ENCODE results near the gene ST3GAL5. TPM values are rescaled to one million over a fixed set of nuclear protein-coding genes. Genes with fewer than 3 reads are reported as not detected.

Gene ST3GAL5
- total RNA-seq, 1 donor from 2014 or later = 20.0 TPM

- Histone ChIP-seq H3K9me3 (ENCODE audit: insufficient read depth, low read depth, low read length) (no peaks in the 10 kb centered on the region), H3K79me2 (ENCODE audit: insufficient read depth, low read length) (no peaks in the 10 kb centered on the region), H4K20me1 (ENCODE audit: insufficient read depth, low read length) (no peaks in the 10 kb centered on the region), H2AFZ (ENCODE audit: low read depth, low read length) (no peak overlapping the region), H3K4me2 (ENCODE audit: low read length) (no peak overlapping the region), H3K4me3 (ENCODE audit: insufficient read depth, low read depth, low read length) (no peak overlapping the region), H3K36me3 (ENCODE audit: insufficient read depth, low read length) (no peaks in the 10 kb centered on the region), H3K4me1 (ENCODE audit: insufficient read depth, low read length) (peaks cover 23% of the 10 kb centered on the region), H3K27ac (ENCODE audit: low read depth, low read length) (no peak overlapping the region), H3K9ac (ENCODE audit: low read length) (no peak overlapping the region), H3K27me3 (ENCODE audit: insufficient read depth, low read length) (peaks cover 7% of the 10 kb centered on the region)
- Mint-ChIP-seq H3K4me1 (ENCODE audit: low read depth, unreplicated experiment) (peaks cover 46% of the 10 kb centered on the region), H3K27me3 (ENCODE audit: low read depth, unreplicated experiment) (peaks cover 46% of the 10 kb centered on the region), H3K36me3 (ENCODE audit: low read depth, unreplicated experiment) (peaks cover 4% of the 10 kb centered on the region), H3K9me3 (ENCODE audit: unreplicated experiment) (no peaks in the 10 kb centered on the region), H3K4me3 (ENCODE audit: unreplicated experiment) (no peak overlapping the region), H3K27ac (ENCODE audit: unreplicated experiment) (no peak overlapping the region)
- TF ChIP-seq CTCF (IDR thresholded peaks at IDR 0.05; ENCODE audit: insufficient read depth, low read depth, low read length) (no peak), EZH2 (IDR thresholded peaks at IDR 0.05; ENCODE audit: insufficient read depth, low read length) (no peak)
- no peak for DNase-seq (ENCODE audit: low read depth)
- no peak for FAIRE-seq
Observed at GRCh38 chr2:85794038-85794441, 94.8 kb downstream of the ST3GAL5 start.

- Mint-ChIP-seq H3K9me3 (ENCODE audit: unreplicated experiment) (no peaks in the 10 kb centered on the region), H3K27ac (ENCODE audit: unreplicated experiment) (no peak overlapping the region), H3K27me3 (ENCODE audit: low read depth, unreplicated experiment) (peaks cover 51% of the 10 kb centered on the region), H3K4me1 (ENCODE audit: low read depth, unreplicated experiment) (peaks cover 46% of the 10 kb centered on the region), H3K4me3 (ENCODE audit: unreplicated experiment) (no peak overlapping the region), H3K36me3 (ENCODE audit: low read depth, unreplicated experiment) (peaks cover 4% of the 10 kb centered on the region)
- DNase-seq (ENCODE audit: low read depth) (no peak), FAIRE-seq (no peak)
- Histone ChIP-seq H3K27me3 (ENCODE audit: insufficient read depth, low read length) (peaks cover 7% of the 10 kb centered on the region), H3K27ac (ENCODE audit: low read depth, low read length) (no peak overlapping the region), H3K36me3 (ENCODE audit: insufficient read depth, low read length) (no peaks in the 10 kb centered on the region), H3K9ac (ENCODE audit: low read length) (no peak overlapping the region), H3K4me2 (ENCODE audit: low read length) (no peak overlapping the region), H3K9me3 (ENCODE audit: insufficient read depth, low read depth, low read length) (no peaks in the 10 kb centered on the region), H3K4me3 (ENCODE audit: insufficient read depth, low read depth, low read length) (no peak overlapping the region), H3K4me1 (ENCODE audit: insufficient read depth, low read length) (peaks cover 23% of the 10 kb centered on the region), H2AFZ (ENCODE audit: low read depth, low read length) (no peak overlapping the region), H3K79me2 (ENCODE audit: insufficient read depth, low read length) (no peaks in the 10 kb centered on the region), H4K20me1 (ENCODE audit: insufficient read depth, low read length) (no peaks in the 10 kb centered on the region)
- no peak for TF ChIP-seq EZH2 (IDR thresholded peaks at IDR 0.05; ENCODE audit: insufficient read depth, low read length)
- TF ChIP-seq CTCF (IDR thresholded peaks at IDR 0.05; ENCODE audit: insufficient read depth, low read depth, low read length) = no peak
Observed at GRCh38 chr2:85793584-85793983, 95.2 kb downstream of the ST3GAL5 start.

- Histone ChIP-seq H3K79me2 (ENCODE audit: insufficient read depth, low read length) (no peaks in the 10 kb centered on the region), H3K4me2 (ENCODE audit: low read length) (peak overlapping the region; percentile 30), H3K27ac (ENCODE audit: low read depth, low read length) (no peak overlapping the region), H2AFZ (ENCODE audit: low read depth, low read length) (no peak overlapping the region), H3K36me3 (ENCODE audit: insufficient read depth, low read length) (no peaks in the 10 kb centered on the region), H3K9me3 (ENCODE audit: insufficient read depth, low read depth, low read length) (no peaks in the 10 kb centered on the region), H4K20me1 (ENCODE audit: insufficient read depth, low read length) (no peaks in the 10 kb centered on the region), H3K4me1 (ENCODE audit: insufficient read depth, low read length) (peaks cover 23% of the 10 kb centered on the region), H3K4me3 (ENCODE audit: insufficient read depth, low read depth, low read length) (no peak overlapping the region), H3K27me3 (ENCODE audit: insufficient read depth, low read length) (peaks cover 7% of the 10 kb centered on the region), H3K9ac (ENCODE audit: low read length) (no peak overlapping the region)
- H3K27me3 Mint-ChIP-seq (ENCODE audit: low read depth, unreplicated experiment) = peaks cover 51% of the 10 kb centered on the region
- DNase-seq (ENCODE audit: low read depth) = peak; percentile 58
- peak; percentile 93 for FAIRE-seq
- H3K36me3 Mint-ChIP-seq (ENCODE audit: low read depth, unreplicated experiment) = peaks cover 4% of the 10 kb centered on the region
- H3K27ac Mint-ChIP-seq (ENCODE audit: unreplicated experiment) = peak overlapping the region; percentile 13
- TF ChIP-seq CTCF (IDR thresholded peaks at IDR 0.05; ENCODE audit: insufficient read depth, low read depth, low read length) (no peak), EZH2 (IDR thresholded peaks at IDR 0.05; ENCODE audit: insufficient read depth, low read length) (no peak)
- H3K9me3 Mint-ChIP-seq (ENCODE audit: unreplicated experiment) = no peaks in the 10 kb centered on the region
- peaks cover 46% of the 10 kb centered on the region for H3K4me1 Mint-ChIP-seq (ENCODE audit: low read depth, unreplicated experiment)
- no peak overlapping the region for H3K4me3 Mint-ChIP-seq (ENCODE audit: unreplicated experiment)
Observed at GRCh38 chr2:85792783-85793441, 95.9 kb downstream of the ST3GAL5 start.

Data from astrocyte (in vitro differentiated cells and primary cell).